ENCODE data around the gene RGS12. TPM values are rescaled to one million over a fixed set of nuclear protein-coding genes. Genes with fewer than 3 reads are reported as not detected.

Gene RGS12
- total RNA-seq, 3 donors from 2014 or later: 2.3 to 3.0 (median 2.5) TPM

DNA sequence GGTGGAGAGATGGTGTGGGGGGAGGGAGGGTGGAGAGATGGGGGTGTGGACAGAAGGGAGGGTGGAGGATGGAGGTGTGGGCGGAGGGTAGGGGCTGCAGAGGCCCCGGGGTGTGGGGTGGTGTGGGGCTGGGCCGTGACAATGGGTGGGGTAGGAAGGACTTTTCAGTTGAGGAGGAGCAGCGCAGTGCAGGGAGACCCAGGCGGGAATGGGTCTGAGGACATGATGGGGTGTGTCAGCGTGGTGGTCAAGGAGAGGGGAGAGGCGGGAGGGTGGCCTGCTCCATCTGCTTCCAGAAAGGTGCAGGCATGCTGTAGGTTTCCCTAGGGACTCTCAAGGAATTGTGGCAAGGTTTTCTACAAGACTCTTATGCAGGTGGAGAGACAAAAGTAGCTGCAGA lies 48.9 kb downstream of the RGS12 start:
- DNase-seq: no peak
- ATAC-seq: no peak
- Mint-ChIP-seq H3K27me3 (ENCODE audit: low read depth) (no peaks in the 10 kb centered on the region), H3K9me3 (no peaks in the 10 kb centered on the region), H3K4me1 (ENCODE audit: low read depth) (peaks cover 19% of the 10 kb centered on the region), H3K4me3 (no peak overlapping the region), H3K36me3 (ENCODE audit: insufficient read depth) (no peaks in the 10 kb centered on the region)

DNA sequence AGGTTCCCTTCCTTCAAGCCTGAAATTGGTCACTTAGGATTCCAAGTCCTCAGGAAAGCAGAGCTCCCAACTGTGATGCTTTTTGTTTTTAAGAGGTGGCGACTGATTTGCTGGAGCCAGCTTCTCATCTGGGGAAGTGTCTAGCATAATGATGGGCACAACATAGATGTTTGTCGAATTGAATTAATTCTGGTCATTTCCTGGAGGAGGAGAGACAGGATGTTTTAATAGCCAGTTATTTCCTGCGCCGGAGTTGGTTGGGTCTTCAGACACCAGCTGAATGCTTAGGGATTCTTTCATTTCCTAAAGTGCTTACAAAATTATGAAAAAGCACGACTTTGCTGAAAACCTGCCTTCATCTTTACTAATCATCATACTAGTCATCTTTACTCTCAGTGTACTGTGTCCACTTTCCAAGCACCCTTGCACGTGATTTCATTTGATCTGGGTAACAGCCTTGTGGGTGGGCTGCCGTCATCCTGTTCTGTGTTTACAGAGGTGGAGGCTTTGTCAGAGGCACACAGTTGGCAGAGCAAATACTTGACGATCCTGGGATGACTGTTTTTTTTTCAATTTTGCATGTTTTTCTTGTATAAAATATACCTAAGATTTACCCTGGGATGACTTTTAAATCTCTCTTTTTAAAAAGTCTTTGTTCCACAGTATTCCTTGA lies 49.5 kb downstream of the RGS12 start:
- Mint-ChIP-seq H3K36me3 (ENCODE audit: insufficient read depth) (no peaks in the 10 kb centered on the region), H3K9me3 (no peaks in the 10 kb centered on the region), H3K27me3 (ENCODE audit: low read depth) (no peaks in the 10 kb centered on the region), H3K4me3 (no peak overlapping the region), H3K4me1 (ENCODE audit: low read depth) (peaks cover 19% of the 10 kb centered on the region)
- DNase-seq: no peak
- ATAC-seq: peak; percentile 86 to 93

Other genes with a start within 250 kb of the RGS12 start
- gene HTT-AS, start 218.5 kb upstream of the RGS12 start, total RNA-seq: not detected
- gene HTT, start 218.3 kb upstream of the RGS12 start, total RNA-seq: 10 to 100 TPM; 50.5 to 59.3 (median 51.5) TPM
- gene MSANTD1, start 43.9 kb upstream of the RGS12 start, total RNA-seq: under 1 TPM; 0.66 to 0.87 (median 0.78) TPM
- under 1 TPM in 1 of 3 donors, not detected in 2; 0.11 TPM for gene HGFAC, start 148.9 kb downstream of the RGS12 start, total RNA-seq
- gene DOK7, start 170.3 kb downstream of the RGS12 start, total RNA-seq: not detected
- gene LRPAP1, start 239.4 kb downstream of the RGS12 start, total RNA-seq: 100 to 1,000 TPM; 111 to 145 (median 118) TPM